SKM-1 (cell line): ENCODE data around the gene TAOK1.
"Not testable (repeated sequence)": the region's sequence is repeated elsewhere in the genome, so short reads cannot be mapped to it uniquely, and the experiment has no call there.

Experiments used
- DNase-seq: peaks from one replicate; lab custom pipeline; 2025; ENCODE audit not compliant: unreplicated experiment; lab: John Stamatoyannopoulos, UW

The TAOK1 gene

DNA sequence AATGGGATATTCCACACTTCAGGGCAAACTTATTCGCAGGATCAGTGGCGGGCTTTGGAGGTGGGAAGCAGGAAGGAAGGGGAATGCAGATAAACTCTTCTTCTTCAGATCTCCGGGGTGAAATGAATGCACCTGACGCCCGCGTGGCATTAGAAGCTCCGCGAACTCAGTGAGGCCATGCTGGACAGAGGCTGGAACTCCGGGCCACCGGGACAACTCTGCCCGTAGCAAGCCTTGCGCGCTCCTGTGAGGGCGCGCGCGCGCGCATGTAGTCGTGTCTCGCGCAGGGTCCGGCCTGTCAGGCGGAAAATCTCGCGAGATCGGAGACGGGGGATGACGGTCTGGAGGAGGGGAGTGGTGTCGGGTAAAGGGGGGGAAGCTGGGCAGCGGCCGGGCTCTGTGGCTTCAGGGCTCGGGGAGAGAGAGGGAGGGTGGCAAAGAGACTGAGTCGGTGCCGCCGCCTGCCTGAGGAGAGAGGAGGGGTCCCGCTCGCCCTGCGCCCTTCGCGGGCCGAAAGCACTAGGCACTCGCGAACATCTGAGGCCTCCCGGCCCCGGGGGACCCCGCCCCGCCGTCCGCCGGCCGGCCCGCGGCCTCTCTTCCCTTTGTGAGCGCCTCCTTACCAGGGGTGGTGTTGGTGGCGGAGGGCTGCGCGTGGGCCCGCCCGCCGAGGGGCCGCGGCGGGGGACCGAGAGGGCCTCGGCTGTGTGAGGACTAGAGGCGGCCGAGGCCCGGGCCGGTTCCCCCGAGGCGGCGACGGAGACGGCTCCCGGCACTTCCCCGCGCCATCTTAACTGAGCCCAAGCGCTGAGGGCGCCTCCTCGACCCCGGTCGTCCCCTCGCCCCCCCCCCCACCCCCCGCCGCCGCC, at the start of gene TAOK1:
Gene TAOK1 (plus strand): TSS at position 382 of the 869 bp plus-strand sequence. CDS start 61,186 bp downstream, outside the sequence.
- peak; percentile 94 for DNase-seq

DNA sequence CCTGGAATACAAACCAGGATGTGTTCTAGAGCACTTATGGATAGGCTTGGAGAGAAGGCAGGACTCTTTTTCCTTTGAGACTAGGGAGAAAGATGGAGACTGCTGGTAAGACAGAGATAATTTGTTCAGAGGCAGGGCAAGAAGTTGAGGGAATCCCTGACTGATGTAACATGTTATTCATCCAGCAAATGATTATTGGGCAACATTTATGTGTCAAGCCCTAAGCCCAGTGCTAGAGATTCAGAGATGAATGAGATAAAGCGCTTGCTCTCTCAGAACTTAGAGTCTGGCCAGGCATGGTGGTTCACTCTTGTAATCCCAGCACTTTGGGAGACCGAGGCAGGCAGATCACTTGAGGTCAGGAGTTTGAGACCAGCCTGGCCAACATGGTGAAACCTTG, 48.4 kb upstream of the TAOK1 start:
- DNase-seq, result peak; percentile 14

DNA sequence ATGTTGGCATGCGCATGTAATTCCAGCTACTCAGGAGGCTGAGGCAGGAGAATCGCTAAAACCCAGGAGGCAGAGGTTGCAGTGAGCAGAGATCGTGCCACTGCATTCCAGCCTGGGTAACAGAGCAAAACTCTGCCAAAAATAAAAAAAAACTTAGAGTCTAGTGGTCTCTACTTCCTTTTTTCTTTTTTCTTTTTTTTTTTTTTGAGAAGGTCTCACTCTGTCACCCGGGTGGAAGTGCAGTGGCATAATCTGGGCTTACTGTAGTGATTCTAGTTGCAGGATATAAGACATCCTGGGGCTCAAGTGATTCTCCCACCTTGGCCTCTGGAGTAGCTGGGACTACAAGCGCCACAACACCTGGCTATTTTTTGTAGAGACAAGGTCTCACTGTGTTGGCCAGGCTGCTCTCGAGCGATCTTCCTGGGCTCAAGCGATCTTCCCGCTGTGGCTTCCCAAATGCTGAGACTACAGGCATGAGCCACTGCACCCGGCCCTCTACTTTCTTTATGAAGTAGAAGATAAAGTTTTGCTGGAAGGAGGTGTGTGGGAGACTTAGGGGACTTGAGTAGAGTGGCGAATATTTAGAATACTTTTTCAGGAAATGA, 47.9 kb upstream of the TAOK1 start:
- no peak for DNase-seq

DNA sequence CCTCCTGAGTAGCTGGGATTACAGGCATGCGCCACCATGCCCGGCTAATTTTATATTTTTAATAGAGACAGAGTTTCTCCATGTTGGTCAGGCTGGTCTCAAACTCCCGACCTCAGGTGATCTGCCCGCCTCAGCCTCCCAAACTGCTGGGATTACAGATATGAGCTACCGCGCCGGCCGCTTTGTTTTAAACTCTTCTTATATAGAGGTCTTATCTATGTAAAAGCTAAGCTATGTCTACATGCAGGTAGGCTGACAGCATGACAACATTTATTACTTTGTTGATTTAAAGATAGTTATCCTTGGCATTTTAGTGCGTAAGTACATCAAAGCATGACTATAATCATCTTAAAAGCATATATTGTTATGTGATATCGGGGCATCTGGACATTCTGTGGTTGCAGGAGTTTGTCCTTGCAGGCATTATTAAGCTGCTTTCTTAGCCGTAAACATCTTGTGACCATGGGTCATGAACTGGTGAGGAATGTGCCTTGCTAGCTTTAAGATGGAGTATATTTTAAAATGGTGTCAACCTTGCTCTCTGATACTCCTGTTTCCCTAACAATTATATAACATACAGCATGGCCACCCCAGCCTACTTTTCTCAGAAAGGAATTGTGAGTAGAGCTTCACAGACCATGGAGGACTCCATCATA, 45.8 kb upstream of the TAOK1 start:
- DNase-seq, result no peak

DNA sequence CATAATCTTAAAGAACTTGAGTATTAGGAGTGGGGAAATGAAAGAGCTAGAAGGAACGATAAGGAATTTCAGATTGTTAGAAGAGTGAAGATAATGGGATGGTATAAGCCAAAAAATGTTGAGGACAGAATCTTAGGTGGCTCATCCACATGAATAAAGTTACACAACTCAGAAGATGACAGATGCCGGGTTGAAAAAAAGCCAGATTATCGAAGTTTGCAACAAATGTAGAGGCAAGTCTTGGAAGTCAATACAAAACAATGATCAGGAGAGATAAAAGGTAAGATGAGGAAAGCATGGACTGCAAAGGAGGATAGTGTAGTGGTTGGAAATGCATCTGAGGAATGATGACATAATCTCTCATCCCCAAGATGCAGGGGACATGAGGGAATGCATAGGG, 45.1 kb upstream of the TAOK1 start:
- DNase-seq, result no peak

DNA sequence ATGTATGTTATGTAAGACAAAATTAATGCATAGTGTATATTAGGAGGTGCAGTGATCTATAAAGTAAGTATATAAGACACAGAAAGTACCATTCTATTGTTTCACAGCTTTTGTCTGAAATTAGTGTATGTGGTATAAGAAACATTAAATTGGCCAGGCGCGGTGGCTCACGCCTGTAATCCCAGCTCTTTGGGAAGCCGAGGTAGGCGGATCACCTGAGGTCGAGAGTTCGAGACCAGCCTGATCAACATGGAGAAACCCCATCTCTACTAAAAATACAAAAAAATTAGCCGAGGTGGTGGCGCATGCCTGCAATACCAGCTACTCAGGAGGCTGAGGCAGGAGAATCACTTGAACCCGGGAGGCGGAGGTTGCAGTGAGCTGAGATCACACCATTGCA, 44.7 kb upstream of the TAOK1 start:
- DNase-seq, result not testable (repeated sequence)

DNA sequence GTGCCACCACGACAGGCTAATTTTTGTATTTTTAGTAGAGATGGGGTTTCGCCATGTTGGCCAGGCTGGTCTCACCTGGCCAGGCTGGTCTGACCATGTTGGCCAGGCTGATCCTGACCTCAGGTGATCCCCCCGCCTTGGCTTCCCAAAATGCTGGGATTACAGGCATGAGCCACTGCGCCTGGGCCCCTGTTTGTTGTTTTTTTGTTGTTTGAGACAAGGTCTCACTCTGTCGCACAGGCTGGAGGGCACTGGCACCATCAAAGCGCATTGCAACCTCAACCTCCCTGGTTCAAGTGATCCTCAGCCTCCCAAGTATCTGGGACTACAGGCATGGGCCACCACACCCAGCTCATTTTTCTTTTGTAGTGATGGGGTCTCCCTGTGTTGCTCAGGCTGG, 43.7 kb upstream of the TAOK1 start:
- no peak for DNase-seq

DNA sequence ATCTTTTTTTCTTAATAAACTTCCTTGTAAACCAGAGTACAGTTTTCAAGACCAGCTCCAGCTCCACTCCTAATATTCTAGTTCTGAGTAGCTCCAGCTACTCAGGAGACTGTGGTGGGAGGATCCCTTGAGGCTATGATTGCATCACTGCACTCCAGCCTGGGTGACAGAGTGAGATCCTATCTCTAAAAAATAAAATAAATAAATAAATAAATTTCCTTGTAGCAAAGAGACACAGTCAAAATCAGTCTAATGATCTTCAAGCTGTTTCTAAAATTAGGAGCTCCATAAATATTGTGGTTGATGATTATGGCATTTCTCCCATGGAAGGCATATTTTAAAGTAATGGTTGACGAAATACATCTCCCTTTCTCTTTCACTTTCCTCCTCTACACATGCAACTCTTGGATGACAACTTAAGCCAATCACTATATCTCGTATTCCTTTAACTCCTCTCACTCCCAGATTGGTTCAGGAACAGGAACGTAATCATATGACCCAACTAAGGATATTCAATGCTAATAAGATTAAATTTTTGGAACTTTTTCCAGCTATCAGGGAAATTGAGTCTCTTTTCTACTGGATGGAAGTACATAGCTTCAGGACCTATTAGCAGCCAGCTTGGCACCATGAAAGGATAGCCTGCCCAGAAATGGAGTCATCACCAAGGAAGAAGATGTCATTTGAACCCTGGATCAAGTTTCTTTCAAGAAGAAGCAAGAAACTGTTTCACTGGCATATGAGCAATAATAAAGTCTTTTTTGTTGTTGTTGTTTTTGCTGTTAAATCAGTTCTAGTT, 42.1 kb upstream of the TAOK1 start:
- no peak for DNase-seq

DNA sequence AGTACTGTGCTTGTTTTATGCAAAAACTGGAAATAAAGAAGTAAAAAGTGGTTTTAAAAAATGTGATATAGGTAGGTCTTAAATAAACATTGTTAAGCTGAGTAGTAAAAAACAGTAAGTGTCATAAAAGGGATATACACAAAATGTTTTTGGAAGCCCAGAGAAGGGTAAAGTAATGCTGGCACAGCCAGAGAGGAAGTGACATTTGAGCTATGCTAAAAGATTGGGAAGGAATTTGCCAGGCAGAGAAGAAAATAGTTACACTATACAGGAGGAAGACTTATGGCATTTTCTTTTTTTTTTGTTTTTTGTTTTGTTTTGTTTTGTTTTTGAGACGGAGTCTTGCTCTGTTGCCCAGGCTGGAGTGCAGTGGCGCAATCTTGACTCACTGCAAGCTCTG, 40.8 kb upstream of the TAOK1 start:
- DNase-seq, result no peak

DNA sequence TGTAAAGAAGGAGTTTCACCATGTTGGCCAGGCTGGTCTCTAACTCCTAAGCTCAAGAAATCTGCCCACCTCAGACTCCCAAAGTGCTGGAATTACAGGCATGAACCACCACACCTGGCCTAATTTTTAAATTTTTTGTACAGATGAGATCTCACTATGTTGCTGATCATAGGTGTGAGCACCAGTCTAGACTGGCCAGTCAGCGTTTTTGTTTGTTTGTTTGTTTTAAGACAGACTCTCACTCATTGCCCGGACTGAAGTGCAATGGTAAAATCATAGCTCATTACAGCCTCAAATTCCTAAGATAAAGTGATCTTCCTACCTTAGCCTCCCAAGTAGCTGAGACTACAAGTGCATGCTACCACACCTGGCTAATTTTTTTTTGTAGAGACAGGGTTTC, 38.0 kb upstream of the TAOK1 start:
- no peak for DNase-seq

DNA sequence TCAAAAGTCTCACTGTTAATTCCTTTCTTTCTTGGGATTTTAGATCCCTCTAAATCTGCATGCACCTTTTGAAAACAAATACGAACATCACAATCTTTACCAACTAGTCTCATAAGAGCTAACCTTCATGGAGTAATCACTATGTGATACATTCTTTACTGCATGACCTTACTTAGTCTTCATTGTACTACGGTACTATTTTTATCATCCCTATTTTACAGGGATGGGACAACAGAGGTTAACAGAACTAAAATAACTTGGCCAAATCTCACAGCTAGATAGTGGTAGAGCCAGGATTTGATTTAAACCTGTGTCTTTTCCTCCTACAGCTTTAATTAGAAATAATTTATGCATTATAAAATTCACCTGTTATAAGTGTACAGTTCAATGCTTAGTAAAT, 32.9 kb upstream of the TAOK1 start:
- DNase-seq, result no peak

DNA sequence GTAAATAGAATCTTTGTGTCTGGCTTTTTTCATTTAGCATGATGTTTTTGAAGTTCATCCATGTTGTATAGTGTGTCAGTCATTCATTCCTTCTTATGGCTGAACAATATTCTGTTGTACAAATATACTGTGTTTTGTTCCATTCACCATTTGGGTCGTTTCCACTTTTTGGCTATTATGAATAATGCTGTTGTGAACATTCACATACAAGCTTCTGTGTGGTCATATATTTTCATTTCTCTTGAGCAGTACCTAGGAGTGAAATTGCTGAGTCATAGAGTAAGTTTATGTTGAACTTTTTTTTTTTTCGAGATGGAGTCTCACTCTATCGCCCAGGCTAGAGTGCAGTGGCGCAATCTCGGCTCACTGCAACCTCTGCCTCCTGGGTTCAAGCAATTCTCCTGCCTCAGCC, 32.3 kb upstream of the TAOK1 start:
- no peak for DNase-seq

DNA sequence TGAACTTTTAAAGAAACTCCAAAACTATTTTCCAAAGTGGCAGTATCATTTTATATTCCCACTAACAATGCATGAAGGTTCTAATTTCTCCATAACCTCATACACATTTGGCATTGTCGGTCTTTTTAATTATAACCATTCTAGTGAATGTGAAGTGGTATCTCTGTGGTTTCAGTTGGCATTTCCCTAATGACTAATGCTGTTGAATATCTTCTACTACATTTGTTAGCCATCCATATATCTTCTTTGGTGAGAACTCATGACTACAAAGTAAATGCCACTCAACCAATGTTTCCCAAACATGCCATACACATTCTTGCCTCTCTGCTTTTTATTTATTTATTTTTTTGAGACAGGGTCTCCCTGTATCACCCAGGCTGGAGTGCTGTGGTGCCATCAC, 31.7 kb upstream of the TAOK1 start:
- DNase-seq, result no peak

DNA sequence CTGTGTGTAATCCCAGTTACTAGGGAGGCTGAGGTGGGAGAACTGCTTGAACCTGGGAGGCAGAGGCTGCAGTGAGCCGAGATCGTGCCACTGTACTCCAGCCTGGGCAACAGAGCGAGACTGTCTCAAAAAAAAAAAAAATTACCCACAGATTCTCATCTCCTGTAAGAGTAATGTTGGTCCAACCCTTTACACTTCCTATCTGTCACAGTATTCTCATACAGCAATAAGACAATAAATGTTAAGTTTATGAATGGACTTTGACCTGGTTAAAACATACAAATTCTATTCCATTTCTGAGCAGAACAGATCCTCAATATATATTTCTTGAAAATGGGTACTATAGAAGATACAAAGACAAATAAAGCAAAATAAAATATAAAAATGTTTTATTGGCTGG, 30.4 kb upstream of the TAOK1 start:
- DNase-seq, result no peak

DNA sequence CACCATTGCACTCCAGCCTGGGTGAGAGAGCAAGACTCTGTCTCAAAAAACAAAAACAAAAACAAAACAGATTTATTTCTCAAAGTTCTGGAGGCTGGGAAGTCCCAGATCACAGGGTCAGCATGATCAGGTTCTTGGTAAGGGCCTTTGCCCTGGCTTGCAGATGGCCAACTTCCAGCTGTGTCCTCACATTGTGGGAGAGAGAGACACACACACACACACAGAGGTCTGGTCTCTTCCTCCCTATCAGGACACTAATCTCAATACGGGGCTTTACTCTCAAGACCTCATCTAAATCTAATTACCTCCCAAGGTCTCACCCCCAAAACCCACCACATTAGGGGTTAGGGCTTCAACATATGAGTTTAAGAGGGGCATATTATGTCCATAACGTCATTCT, 26.4 kb upstream of the TAOK1 start:
- no peak for DNase-seq

DNA sequence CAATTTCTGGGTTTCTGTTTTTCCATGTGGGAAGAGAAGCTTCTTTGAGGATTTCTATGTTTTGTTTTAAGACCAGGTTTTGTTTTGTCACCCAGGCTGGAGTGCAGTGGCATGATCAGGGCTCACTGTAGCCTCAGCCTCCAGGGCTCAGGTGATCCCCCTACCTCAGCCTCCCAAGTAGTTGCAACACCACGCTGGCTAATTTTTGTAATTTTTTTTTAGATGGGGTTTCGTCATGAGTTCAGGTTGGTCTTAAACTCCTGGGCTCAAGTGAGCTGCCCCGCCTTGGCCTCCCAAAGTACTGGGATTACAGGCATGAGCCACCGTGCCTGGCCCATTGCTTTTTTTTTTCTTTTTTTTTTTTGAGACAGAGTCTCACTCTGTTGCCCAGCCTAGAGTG, 25.5 kb upstream of the TAOK1 start:
- DNase-seq, result no peak

DNA sequence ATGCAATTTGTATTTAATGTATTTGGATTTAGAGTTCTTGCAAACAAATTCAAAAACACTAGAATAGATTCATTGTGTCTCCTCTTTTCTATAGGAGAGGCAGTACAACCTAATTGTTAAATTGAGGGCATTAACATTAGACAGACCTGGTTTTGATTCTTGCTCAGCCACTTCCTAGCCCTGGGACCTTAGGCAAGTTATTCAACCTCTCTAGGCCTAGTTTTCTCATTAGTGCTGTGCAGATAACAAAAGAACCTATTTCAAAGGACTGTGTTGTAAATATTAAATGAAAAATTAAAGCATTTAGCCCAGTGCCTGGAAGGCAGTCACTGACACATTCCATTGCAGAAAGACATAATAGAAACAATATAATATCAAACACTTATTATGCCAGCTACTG, 22.0 kb upstream of the TAOK1 start:
- DNase-seq, result no peak

DNA sequence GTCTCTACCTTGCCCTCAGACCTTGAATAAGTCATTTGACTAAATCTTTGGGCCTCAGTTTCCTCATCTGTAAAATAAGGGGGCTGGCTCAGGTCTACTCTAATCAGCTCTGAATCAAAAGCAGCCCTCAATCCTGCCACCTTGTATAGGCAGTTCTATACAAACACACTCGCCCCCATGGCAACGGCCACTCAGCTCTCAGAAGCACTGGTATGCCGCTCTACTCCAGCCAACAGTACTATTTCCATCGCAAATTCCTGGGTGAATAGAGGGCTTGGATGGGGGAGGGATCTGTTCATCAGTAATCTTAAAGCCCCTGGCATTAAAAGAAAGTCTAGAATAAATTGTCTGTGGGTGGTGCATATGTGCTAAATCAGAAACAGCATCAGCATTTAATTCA, 21.2 kb upstream of the TAOK1 start:
- DNase-seq, result no peak

DNA sequence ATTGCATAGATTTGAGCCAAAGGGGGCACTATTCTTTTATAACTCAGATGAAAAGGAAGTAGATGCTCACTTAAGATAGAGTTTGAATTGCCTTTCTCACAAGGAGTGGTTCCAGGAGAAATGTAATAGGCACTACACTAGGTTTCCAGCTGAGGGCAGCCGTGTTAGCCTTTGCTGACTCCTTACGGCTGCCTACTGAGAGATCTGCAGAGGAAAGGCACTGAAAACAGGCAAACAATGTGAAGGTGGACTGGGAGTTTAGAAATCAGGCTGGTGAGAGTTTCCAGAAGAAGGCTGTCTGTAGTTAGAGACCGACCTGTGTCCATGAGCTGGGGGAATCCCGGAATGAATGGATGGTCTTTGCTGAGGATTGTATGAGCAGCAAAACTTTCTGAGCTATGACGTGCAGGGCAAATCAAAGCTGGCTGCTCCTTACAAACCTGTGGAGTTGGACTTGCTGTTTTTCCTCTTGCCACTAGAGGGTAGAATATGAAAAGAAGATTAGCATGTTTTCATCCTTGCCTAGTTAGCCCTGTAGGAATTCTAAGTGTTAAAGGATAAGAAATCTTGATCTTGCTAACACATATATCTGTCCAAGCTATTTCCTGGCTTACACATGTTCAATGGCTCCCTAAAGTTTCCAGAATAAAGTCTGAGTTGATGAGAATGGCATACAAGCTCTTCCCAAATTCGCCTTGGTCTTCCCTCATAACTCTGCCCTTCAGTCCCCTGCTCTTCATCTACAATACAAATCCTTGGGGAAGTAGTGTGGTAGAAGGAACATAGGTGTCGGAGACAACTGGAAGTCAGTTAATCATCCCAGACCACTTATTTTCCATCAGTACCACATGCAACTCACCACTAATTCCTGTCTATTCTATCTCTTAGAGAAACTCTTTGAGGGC, 20.1 kb upstream of the TAOK1 start:
- peak; percentile 45 for DNase-seq

DNA sequence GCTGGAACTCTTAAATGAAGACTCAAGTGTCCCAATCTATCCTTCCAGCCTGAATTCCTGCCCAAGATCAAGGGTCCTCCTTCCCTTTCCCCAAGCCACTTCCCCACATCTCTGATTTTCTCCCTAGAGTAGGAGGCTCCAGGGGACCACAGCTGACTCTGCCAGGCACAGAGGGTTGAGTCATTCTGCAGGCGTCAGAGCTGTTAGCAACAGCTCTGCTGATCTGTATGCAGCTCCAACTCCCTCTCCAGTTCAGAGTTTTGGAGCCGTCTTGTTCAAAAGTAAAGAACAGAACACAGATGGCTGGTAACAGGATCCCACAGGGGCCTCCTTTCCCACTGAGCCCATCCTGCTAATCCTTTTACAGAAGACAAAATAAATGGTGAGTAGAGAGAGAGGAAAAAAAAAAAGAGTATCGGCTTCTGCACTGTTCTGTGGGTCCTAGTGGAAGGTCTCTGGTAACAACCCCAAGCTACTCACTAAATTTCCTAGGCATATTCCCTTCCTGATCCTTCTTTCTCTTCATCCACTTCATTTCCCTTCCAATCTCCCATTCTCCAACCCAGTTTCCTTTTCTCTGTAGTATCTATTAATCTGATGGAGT, 13.4 kb upstream of the TAOK1 start:
- no peak for DNase-seq
